ENCODE data around the gene WNT3A.

GRCh38 chr1:228064296-228064695 is 57.5 kb downstream of the WNT3A start:
- TF ChIP-seq POLR2A (IDR thresholded peaks at IDR 0.05) = no peak
- no peak for TF ChIP-seq CTCF (IDR thresholded peaks at IDR 0.05)
